Measurements from ENCODE around the gene METTL14. TPM values are rescaled to one million over a fixed set of nuclear protein-coding genes. Genes with fewer than 3 reads are reported as not detected.

METTL14 gene
- total RNA-seq, 2 donors from 2014 or later: 34.7 to 38.1 TPM

DNA sequence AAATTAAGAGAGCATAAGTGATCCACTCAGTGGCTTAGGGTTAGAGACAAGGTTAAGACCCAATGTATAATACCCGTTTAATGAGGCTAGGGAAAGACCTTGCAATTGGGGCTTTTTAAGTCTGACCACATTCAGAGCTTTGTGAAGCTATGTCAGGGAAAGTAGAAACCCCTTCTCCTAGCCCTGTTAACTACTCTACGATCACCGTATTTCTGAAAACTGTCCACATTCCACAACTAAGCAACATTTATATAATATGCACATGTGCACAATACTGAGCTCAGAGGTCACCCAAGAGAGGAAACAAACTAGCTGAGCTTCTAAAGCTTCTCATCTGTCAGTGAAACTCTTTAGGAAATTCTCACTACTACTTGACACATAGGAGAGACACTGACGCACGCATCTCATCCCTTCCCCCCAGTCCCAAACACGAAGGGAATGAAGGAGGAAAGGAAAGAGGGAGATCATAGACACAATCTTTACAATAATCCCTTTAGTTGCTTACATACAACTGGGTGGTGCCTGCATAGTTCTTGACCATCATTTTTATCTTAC is 56.2 kb downstream of the METTL14 start:
- DNase-seq (ENCODE audit: low spot score): no peak
- no peaks in the 10 kb centered on the region for H3K9me3 ChIP-seq
- 36% methylated on average over 6 of the region's 6 CpGs for WGBS
- H3K27ac ChIP-seq: peak overlapping the region; percentile 14 to 20
- H3K4me3 ChIP-seq: no peak overlapping the region
- no peaks in the 10 kb centered on the region for H3K27me3 ChIP-seq (replicated peaks; ENCODE audit: insufficient read depth)
- intact Hi-C loops (cut with DNase I): loop anchor here (2.0 to 10.0 kb wide), 4 partner anchors 147 to 473 kb away; partner anchors contain the start of genes SYNPO2 and USP53
- no peaks in the 10 kb centered on the region for H3K36me3 ChIP-seq
- TF ChIP-seq POLR2A (IDR thresholded peaks at IDR 0.05) (no peak), POLR2AphosphoS5 (IDR thresholded peaks at IDR 0.05) (no peak)
- TF ChIP-seq, protein P1, sequence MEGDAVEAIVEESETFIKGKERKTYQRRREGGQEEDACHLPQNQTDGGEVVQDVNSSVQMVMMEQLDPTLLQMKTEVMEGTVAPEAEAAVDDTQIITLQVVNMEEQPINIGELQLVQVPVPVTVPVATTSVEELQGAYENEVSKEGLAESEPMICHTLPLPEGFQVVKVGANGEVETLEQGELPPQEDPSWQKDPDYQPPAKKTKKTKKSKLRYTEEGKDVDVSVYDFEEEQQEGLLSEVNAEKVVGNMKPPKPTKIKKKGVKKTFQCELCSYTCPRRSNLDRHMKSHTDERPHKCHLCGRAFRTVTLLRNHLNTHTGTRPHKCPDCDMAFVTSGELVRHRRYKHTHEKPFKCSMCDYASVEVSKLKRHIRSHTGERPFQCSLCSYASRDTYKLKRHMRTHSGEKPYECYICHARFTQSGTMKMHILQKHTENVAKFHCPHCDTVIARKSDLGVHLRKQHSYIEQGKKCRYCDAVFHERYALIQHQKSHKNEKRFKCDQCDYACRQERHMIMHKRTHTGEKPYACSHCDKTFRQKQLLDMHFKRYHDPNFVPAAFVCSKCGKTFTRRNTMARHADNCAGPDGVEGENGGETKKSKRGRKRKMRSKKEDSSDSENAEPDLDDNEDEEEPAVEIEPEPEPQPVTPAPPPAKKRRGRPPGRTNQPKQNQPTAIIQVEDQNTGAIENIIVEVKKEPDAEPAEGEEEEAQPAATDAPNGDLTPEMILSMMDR (IDR thresholded peaks at IDR 0.05): no peak
- peaks cover 3% of the 10 kb centered on the region for H3K4me1 ChIP-seq (replicated peaks)

DNA sequence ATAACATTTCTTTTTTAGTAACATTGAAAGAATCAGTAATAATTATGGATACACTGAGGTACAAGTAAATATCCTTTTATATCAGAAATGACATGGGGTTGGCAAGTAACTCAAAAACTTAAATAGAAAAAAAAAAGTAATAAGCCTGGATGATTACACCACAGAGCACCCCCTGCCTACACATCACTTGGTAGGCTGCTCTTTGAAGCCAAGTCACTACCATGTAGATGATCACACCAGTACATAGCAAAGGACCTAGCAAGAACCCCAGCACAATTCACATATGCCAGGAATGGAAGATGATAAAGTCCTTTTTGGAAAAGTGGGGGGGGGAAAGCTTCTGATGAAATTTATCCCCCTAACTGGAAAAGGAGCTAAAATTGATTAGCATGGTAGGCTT is 56.9 kb downstream of the METTL14 start:
- TF ChIP-seq POLR2A (IDR thresholded peaks at IDR 0.05) (no peak), POLR2AphosphoS5 (IDR thresholded peaks at IDR 0.05) (no peak)
- TF ChIP-seq, protein P1 (IDR thresholded peaks at IDR 0.05): no peak
- no peak overlapping the region for H3K4me3 ChIP-seq
- H3K9me3 ChIP-seq: no peaks in the 10 kb centered on the region
- no peak for DNase-seq (ENCODE audit: low spot score)
- intact Hi-C loops (cut with DNase I): loop anchor here (10.0 kb wide), 2 partner anchors 293 to 473 kb away; partner anchors contain the start of gene USP53
- H3K36me3 ChIP-seq: no peaks in the 10 kb centered on the region
- peaks cover 6% of the 10 kb centered on the region for H3K4me1 ChIP-seq (replicated peaks)
- H3K27me3 ChIP-seq (replicated peaks; ENCODE audit: insufficient read depth): no peaks in the 10 kb centered on the region
- H3K27ac ChIP-seq: peak overlapping the region in 1 of 2 donors; percentile 20

DNA sequence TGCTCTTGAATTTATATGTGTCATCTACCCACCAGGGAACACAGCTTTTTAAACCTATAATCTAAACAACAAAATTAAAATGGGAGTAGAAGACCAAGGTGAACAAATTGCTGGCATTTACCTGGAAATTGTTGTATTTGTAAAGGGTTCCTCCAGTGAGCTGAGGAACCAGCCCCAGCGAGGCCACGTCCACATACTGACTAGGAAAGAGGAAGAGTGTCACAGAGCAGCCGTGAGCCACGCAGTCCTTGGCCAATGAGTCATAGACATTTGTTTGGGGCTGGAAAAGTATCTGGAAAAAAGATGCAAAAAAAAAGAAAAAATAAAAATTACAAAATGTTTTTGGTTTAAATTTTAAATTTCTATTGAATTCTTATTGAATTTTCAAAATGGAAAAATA is 58.7 kb downstream of the METTL14 start:
- DNase-seq (ENCODE audit: low spot score): no peak
- no peaks in the 10 kb centered on the region for H3K36me3 ChIP-seq
- 78% methylated on average over 4 of the region's 4 CpGs for WGBS
- intact Hi-C loops (cut with DNase I): loop anchor here (10.0 kb wide), 2 partner anchors 291 to 471 kb away; partner anchors contain the start of gene USP53
- no peaks in the 10 kb centered on the region for H3K27me3 ChIP-seq (replicated peaks; ENCODE audit: insufficient read depth)
- H3K4me1 ChIP-seq (replicated peaks): peaks cover 6% of the 10 kb centered on the region
- no peak for TF ChIP-seq POLR2A (IDR thresholded peaks at IDR 0.05)
- no peak for TF ChIP-seq POLR2AphosphoS5 (IDR thresholded peaks at IDR 0.05)
- TF ChIP-seq, protein P1 (IDR thresholded peaks at IDR 0.05): no peak
- no peaks in the 10 kb centered on the region for H3K9me3 ChIP-seq
- H3K4me3 ChIP-seq: no peak overlapping the region
- H3K27ac ChIP-seq: peak overlapping the region in 1 of 2 donors; percentile 59

DNA sequence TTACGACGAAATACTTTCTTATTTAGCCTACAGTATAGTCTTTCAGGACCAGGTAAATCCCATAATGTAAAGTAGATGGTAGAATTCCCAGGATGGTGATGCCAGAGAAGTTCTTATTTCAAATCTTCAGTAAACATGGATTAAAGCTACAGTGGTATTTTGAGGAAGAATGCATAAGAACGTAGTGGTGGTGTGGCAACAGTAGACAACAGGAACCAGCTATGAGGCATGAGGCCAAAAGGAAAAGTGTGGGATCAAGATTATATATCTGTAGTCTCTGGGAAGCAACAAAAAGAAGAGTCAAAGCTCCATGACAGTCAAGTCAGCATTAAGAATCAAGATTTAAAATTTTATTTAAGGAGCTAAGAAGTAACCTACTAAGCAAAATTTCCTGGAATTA is 60.2 kb downstream of the METTL14 start:
- no peaks in the 10 kb centered on the region for H3K36me3 ChIP-seq
- intact Hi-C loops (cut with DNase I): loop anchor here (10.0 kb wide), 2 partner anchors 289 to 469 kb away; partner anchors contain the start of gene USP53

DNA sequence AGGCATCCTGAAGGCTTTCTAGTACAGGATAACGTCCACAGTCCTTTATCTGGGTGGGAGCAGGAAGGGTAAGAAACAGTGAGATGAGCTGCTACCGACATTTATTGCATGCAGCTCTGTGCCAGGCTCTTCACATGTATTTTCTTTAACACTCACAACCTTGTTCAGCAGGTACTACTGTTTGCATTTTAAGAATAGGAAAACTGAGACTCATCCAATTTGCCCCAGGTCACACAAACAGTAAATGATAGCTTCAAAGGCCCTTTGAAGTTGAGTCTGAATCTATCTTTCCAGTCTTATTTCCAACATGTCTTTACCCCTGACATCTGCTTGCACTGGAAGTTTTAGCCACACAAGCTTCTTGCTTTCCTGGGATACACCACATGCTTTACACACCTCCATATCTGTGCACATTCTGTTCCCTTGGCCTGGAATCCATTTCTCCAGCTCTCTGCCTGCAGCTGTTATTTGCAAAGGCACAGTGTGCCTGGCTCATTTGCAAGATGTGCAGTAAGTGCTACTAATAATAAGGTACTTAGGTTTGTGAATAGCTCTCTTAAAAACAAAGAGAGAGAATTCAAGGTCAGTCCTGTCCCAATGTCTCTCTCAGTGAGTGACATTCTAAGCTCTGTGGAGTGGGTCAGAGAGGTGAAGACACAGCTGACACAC is 61.2 kb downstream of the METTL14 start:
- no peaks in the 10 kb centered on the region for H3K36me3 ChIP-seq
- intact Hi-C loops (cut with DNase I): loop anchor here (10.0 kb wide), 2 partner anchors 288 to 468 kb away; partner anchors contain the start of gene USP53
- no peaks in the 10 kb centered on the region for H3K9me3 ChIP-seq
- DNase-seq (ENCODE audit: low spot score): peak; percentile 70
- no peak overlapping the region for H3K4me3 ChIP-seq
- H3K27me3 ChIP-seq (replicated peaks; ENCODE audit: insufficient read depth): no peaks in the 10 kb centered on the region
- TF ChIP-seq POLR2AphosphoS5 (IDR thresholded peaks at IDR 0.05) (peak; percentile 85), POLR2A (IDR thresholded peaks at IDR 0.05) (no peak)
- WGBS: 5% methylated on average over 2 of the region's 2 CpGs
- H3K4me1 ChIP-seq (replicated peaks): peaks cover 6% of the 10 kb centered on the region
- peak overlapping the region; percentile 59 to 65 for H3K27ac ChIP-seq

More for the DNA sequence above, 60.2 kb downstream of the METTL14 start:
- Histone ChIP-seq H3K27me3 (replicated peaks; ENCODE audit: insufficient read depth) (no peaks in the 10 kb centered on the region), H3K9me3 (no peaks in the 10 kb centered on the region), H3K4me1 (replicated peaks) (peaks cover 6% of the 10 kb centered on the region), H3K27ac (peak overlapping the region; percentile 59 to 65), H3K4me3 (no peak overlapping the region)
- no peak for TF ChIP-seq POLR2A (IDR thresholded peaks at IDR 0.05)
- 60% methylated on average over 3 of the region's 3 CpGs for WGBS
- no peak for DNase-seq (ENCODE audit: low spot score)

Measured in prostate gland (tissue), 2 donors.